ENCODE data around the gene TUBGCP3. TPM values are rescaled to one million over a fixed set of nuclear protein-coding genes. Genes with fewer than 3 reads are reported as not detected.

The TUBGCP3 gene
- total RNA-seq, 2 experiments from 2014 or later = 19.4 to 36.2 TPM

- no TSS peak for BruUV-seq (replicated peaks)
- no peak for DNase-seq (ENCODE audit: low spot score)
- H3K9me3 ChIP-seq (ENCODE audit: low read length) = no peaks in the 10 kb centered on the region
- no peak overlapping the region for H2AFZ ChIP-seq (ENCODE audit: low read length)
- intact Hi-C loops (cut with micrococcal nuclease; ENCODE audit: unreplicated experiment) = no loop called here
- ChIA-PET POLR2A (no interaction called here), CTCF (ENCODE audit: unreplicated experiment) (no interaction called here)
- no peak for TF ChIP-seq EZH2phosphoT487 (IDR thresholded peaks at IDR 0.05; ENCODE audit: borderline replicate concordance, low read depth, low read length)
- TF ChIP-seq CTCF (conservative IDR thresholded peaks at IDR 0.05; ENCODE audit: low read length) = no peak
- H3K4me2 ChIP-seq (ENCODE audit: low read length) = no peak overlapping the region
- no peaks in the 10 kb centered on the region for H4K20me1 ChIP-seq (ENCODE audit: insufficient read depth, low read length)
- H3K4me3 ChIP-seq (ENCODE audit: low read depth, low read length, poor library complexity, severe bottlenecking) = no peak overlapping the region
- peaks cover 37% of the 10 kb centered on the region for H3K36me3 ChIP-seq (ENCODE audit: insufficient read depth, low read length)
- no peaks in the 10 kb centered on the region for H3K79me2 ChIP-seq (ENCODE audit: insufficient read depth, low read depth, low read length)
- H3K9me2 ChIP-seq (ENCODE audit: insufficient read depth, low read length) = no peaks in the 10 kb centered on the region
- no peak overlapping the region for H3K27ac ChIP-seq (ENCODE audit: low read depth, low read length, poor library complexity, severe bottlenecking)
- no peaks in the 10 kb centered on the region for H3K4me1 ChIP-seq (ENCODE audit: insufficient read depth, low read length, poor library complexity, severe bottlenecking)
Observed at GRCh38 chr13:112516218-112516617, 71.7 kb downstream of the TUBGCP3 start.

- no peak overlapping the region for H2AFZ ChIP-seq (ENCODE audit: low read length)
- no peaks in the 10 kb centered on the region for H3K79me2 ChIP-seq (ENCODE audit: insufficient read depth, low read depth, low read length)
- TF ChIP-seq CTCF (conservative IDR thresholded peaks at IDR 0.05; ENCODE audit: low read length) = no peak
- no peak for TF ChIP-seq EZH2phosphoT487 (IDR thresholded peaks at IDR 0.05; ENCODE audit: borderline replicate concordance, low read depth, low read length)
- intact Hi-C loops (cut with micrococcal nuclease; ENCODE audit: unreplicated experiment) = no loop called here
- no peaks in the 10 kb centered on the region for H3K9me3 ChIP-seq (ENCODE audit: low read length)
- H3K36me3 ChIP-seq (ENCODE audit: insufficient read depth, low read length) = peaks cover 41% of the 10 kb centered on the region
- H3K4me1 ChIP-seq (ENCODE audit: insufficient read depth, low read length, poor library complexity, severe bottlenecking) = no peaks in the 10 kb centered on the region
- H4K20me1 ChIP-seq (ENCODE audit: insufficient read depth, low read length) = no peaks in the 10 kb centered on the region
- no peak overlapping the region for H3K27ac ChIP-seq (ENCODE audit: low read depth, low read length, poor library complexity, severe bottlenecking)
- no peaks in the 10 kb centered on the region for H3K9me2 ChIP-seq (ENCODE audit: insufficient read depth, low read length)
- no peak for DNase-seq (ENCODE audit: low spot score)
- no peak overlapping the region for H3K4me2 ChIP-seq (ENCODE audit: low read length)
- POLR2A ChIA-PET = no interaction called here
- no TSS peak for BruUV-seq (replicated peaks)
- H3K4me3 ChIP-seq (ENCODE audit: low read depth, low read length, poor library complexity, severe bottlenecking) = no peak overlapping the region
- CTCF ChIA-PET (ENCODE audit: unreplicated experiment) = no interaction called here
Observed at GRCh38 chr13:112513761-112514160, 74.2 kb downstream of the TUBGCP3 start.

GRCh38 chr13:112510987-112511685 is 76.8 kb downstream of the TUBGCP3 start:
- no peaks in the 10 kb centered on the region for H3K4me1 ChIP-seq (ENCODE audit: insufficient read depth, low read length, poor library complexity, severe bottlenecking)
- H3K36me3 ChIP-seq (ENCODE audit: insufficient read depth, low read length) = peaks cover 22% of the 10 kb centered on the region
- no peaks in the 10 kb centered on the region for H4K20me1 ChIP-seq (ENCODE audit: insufficient read depth, low read length)
- no peak overlapping the region for H3K4me3 ChIP-seq (ENCODE audit: low read depth, low read length, poor library complexity, severe bottlenecking)
- H2AFZ ChIP-seq (ENCODE audit: low read length) = no peak overlapping the region
- no TSS peak for BruUV-seq (replicated peaks)
- intact Hi-C loops (cut with micrococcal nuclease; ENCODE audit: unreplicated experiment) = no loop called here
- H3K9me2 ChIP-seq (ENCODE audit: insufficient read depth, low read length) = no peaks in the 10 kb centered on the region
- no peak overlapping the region for H3K4me2 ChIP-seq (ENCODE audit: low read length)
- ChIA-PET POLR2A (no interaction called here), CTCF (ENCODE audit: unreplicated experiment) (no interaction called here)
- TF ChIP-seq EZH2phosphoT487 (IDR thresholded peaks at IDR 0.05; ENCODE audit: borderline replicate concordance, low read depth, low read length) = no peak
- no peak for TF ChIP-seq CTCF (conservative IDR thresholded peaks at IDR 0.05; ENCODE audit: low read length)
- H3K27ac ChIP-seq (ENCODE audit: low read depth, low read length, poor library complexity, severe bottlenecking) = no peak overlapping the region
- DNase-seq (ENCODE audit: low spot score) = no peak
- H3K79me2 ChIP-seq (ENCODE audit: insufficient read depth, low read depth, low read length) = no peaks in the 10 kb centered on the region
- H3K9me3 ChIP-seq (ENCODE audit: low read length) = no peaks in the 10 kb centered on the region

All from OCI-LY7 (cell line).